ENCODE results near the gene NPHP4.

- TF ChIP-seq POLR2AphosphoS5 (IDR thresholded peaks at IDR 0.05), result no peak
- TF ChIP-seq, protein P1, sequence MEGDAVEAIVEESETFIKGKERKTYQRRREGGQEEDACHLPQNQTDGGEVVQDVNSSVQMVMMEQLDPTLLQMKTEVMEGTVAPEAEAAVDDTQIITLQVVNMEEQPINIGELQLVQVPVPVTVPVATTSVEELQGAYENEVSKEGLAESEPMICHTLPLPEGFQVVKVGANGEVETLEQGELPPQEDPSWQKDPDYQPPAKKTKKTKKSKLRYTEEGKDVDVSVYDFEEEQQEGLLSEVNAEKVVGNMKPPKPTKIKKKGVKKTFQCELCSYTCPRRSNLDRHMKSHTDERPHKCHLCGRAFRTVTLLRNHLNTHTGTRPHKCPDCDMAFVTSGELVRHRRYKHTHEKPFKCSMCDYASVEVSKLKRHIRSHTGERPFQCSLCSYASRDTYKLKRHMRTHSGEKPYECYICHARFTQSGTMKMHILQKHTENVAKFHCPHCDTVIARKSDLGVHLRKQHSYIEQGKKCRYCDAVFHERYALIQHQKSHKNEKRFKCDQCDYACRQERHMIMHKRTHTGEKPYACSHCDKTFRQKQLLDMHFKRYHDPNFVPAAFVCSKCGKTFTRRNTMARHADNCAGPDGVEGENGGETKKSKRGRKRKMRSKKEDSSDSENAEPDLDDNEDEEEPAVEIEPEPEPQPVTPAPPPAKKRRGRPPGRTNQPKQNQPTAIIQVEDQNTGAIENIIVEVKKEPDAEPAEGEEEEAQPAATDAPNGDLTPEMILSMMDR (IDR thresholded peaks at IDR 0.05), result no peak
Observed at GRCh38 chr1:5998051-5998905, 6.1 kb upstream of the NPHP4 start.

All from transverse colon (tissue), 4 donors.